Measurements from ENCODE around the gene LPP. TPM values are rescaled to one million over a fixed set of nuclear protein-coding genes. Genes with fewer than 3 reads are reported as not detected.

The LPP gene
- total RNA-seq, 1 donor from 2014 or later, result 222 TPM

GRCh38 chr3:188523291-188523690 lies 369.3 kb downstream of the LPP start:
- Histone ChIP-seq H3K9ac (ENCODE audit: low read length) (no peak overlapping the region), H3K4me2 (ENCODE audit: low read length) (no peak overlapping the region), H3K4me3 (ENCODE audit: insufficient read depth, low read depth, low read length) (no peak overlapping the region), H3K9me3 (ENCODE audit: insufficient read depth, low read depth, low read length) (no peaks in the 10 kb centered on the region), H3K4me1 (ENCODE audit: insufficient read depth, low read length) (peaks cover 11% of the 10 kb centered on the region), H3K79me2 (ENCODE audit: insufficient read depth, low read length) (peaks cover 64% of the 10 kb centered on the region), H2AFZ (ENCODE audit: low read depth, low read length) (no peak overlapping the region), H3K36me3 (ENCODE audit: insufficient read depth, low read length) (peaks cover 7% of the 10 kb centered on the region), H4K20me1 (ENCODE audit: insufficient read depth, low read length) (peaks cover 29% of the 10 kb centered on the region), H3K27me3 (ENCODE audit: insufficient read depth, low read length) (no peaks in the 10 kb centered on the region), H3K27ac (ENCODE audit: low read depth, low read length) (no peak overlapping the region)
- no peak for DNase-seq (ENCODE audit: low read depth)
- no peak for FAIRE-seq
- no peaks in the 10 kb centered on the region for H3K27me3 Mint-ChIP-seq (ENCODE audit: low read depth, unreplicated experiment)
- no peak overlapping the region for H3K4me3 Mint-ChIP-seq (ENCODE audit: unreplicated experiment)
- TF ChIP-seq EZH2 (IDR thresholded peaks at IDR 0.05; ENCODE audit: insufficient read depth, low read length) (no peak), CTCF (IDR thresholded peaks at IDR 0.05; ENCODE audit: insufficient read depth, low read depth, low read length) (no peak)
- H3K36me3 Mint-ChIP-seq (ENCODE audit: low read depth, unreplicated experiment), result peaks cover 35% of the 10 kb centered on the region
- H3K27ac Mint-ChIP-seq (ENCODE audit: unreplicated experiment), result no peak overlapping the region
- no peaks in the 10 kb centered on the region for H3K9me3 Mint-ChIP-seq (ENCODE audit: unreplicated experiment)
- peaks cover 26% of the 10 kb centered on the region for H3K4me1 Mint-ChIP-seq (ENCODE audit: low read depth, unreplicated experiment)

- H3K4me3 ChIP-seq (ENCODE audit: insufficient read depth, low read depth, low read length), result no peak overlapping the region
- H3K4me3 Mint-ChIP-seq (ENCODE audit: unreplicated experiment), result no peak overlapping the region
- H3K9ac ChIP-seq (ENCODE audit: low read length), result no peak overlapping the region
- H3K9me3 Mint-ChIP-seq (ENCODE audit: unreplicated experiment), result no peaks in the 10 kb centered on the region
- no peak overlapping the region for H3K4me2 ChIP-seq (ENCODE audit: low read length)
- peaks cover 14% of the 10 kb centered on the region for H3K4me1 ChIP-seq (ENCODE audit: insufficient read depth, low read length)
- no peak for TF ChIP-seq EZH2 (IDR thresholded peaks at IDR 0.05; ENCODE audit: insufficient read depth, low read length)
- no peak for TF ChIP-seq CTCF (IDR thresholded peaks at IDR 0.05; ENCODE audit: insufficient read depth, low read depth, low read length)
- peaks cover 7% of the 10 kb centered on the region for H3K36me3 ChIP-seq (ENCODE audit: insufficient read depth, low read length)
- H3K36me3 Mint-ChIP-seq (ENCODE audit: low read depth, unreplicated experiment), result peaks cover 35% of the 10 kb centered on the region
- DNase-seq (ENCODE audit: low read depth) (peak; percentile 47), FAIRE-seq (no peak)
- no peak overlapping the region for H3K27ac Mint-ChIP-seq (ENCODE audit: unreplicated experiment)
- H2AFZ ChIP-seq (ENCODE audit: low read depth, low read length), result no peak overlapping the region
- no peaks in the 10 kb centered on the region for H3K9me3 ChIP-seq (ENCODE audit: insufficient read depth, low read depth, low read length)
- H3K27ac ChIP-seq (ENCODE audit: low read depth, low read length), result no peak overlapping the region
- no peaks in the 10 kb centered on the region for H3K27me3 Mint-ChIP-seq (ENCODE audit: low read depth, unreplicated experiment)
- H3K27me3 ChIP-seq (ENCODE audit: insufficient read depth, low read length), result no peaks in the 10 kb centered on the region
- H4K20me1 ChIP-seq (ENCODE audit: insufficient read depth, low read length), result peaks cover 28% of the 10 kb centered on the region
- peaks cover 26% of the 10 kb centered on the region for H3K4me1 Mint-ChIP-seq (ENCODE audit: low read depth, unreplicated experiment)
- peaks cover 65% of the 10 kb centered on the region for H3K79me2 ChIP-seq (ENCODE audit: insufficient read depth, low read length)
These were observed 370.1 kb downstream of the LPP start for GRCh38 chr3:188524052-188524451.

GRCh38 chr3:188526057-188526456 lies 372.1 kb downstream of the LPP start:
- H3K9me3 ChIP-seq (ENCODE audit: insufficient read depth, low read depth, low read length), result no peaks in the 10 kb centered on the region
- H3K27me3 ChIP-seq (ENCODE audit: insufficient read depth, low read length), result no peaks in the 10 kb centered on the region
- no peak overlapping the region for H3K27ac ChIP-seq (ENCODE audit: low read depth, low read length)
- peaks cover 25% of the 10 kb centered on the region for H3K36me3 Mint-ChIP-seq (ENCODE audit: low read depth, unreplicated experiment)
- no peak overlapping the region for H3K9ac ChIP-seq (ENCODE audit: low read length)
- H4K20me1 ChIP-seq (ENCODE audit: insufficient read depth, low read length), result peaks cover 9% of the 10 kb centered on the region
- peaks cover 64% of the 10 kb centered on the region for H3K79me2 ChIP-seq (ENCODE audit: insufficient read depth, low read length)
- no peaks in the 10 kb centered on the region for H3K9me3 Mint-ChIP-seq (ENCODE audit: unreplicated experiment)
- TF ChIP-seq CTCF (IDR thresholded peaks at IDR 0.05; ENCODE audit: insufficient read depth, low read depth, low read length) (no peak), EZH2 (IDR thresholded peaks at IDR 0.05; ENCODE audit: insufficient read depth, low read length) (no peak)
- no peak overlapping the region for H3K4me3 Mint-ChIP-seq (ENCODE audit: unreplicated experiment)
- H3K4me1 Mint-ChIP-seq (ENCODE audit: low read depth, unreplicated experiment), result peaks cover 37% of the 10 kb centered on the region
- DNase-seq (ENCODE audit: low read depth), result no peak
- H3K27ac Mint-ChIP-seq (ENCODE audit: unreplicated experiment), result no peak overlapping the region
- H3K4me3 ChIP-seq (ENCODE audit: insufficient read depth, low read depth, low read length), result no peak overlapping the region
- peaks cover 15% of the 10 kb centered on the region for H3K4me1 ChIP-seq (ENCODE audit: insufficient read depth, low read length)
- peaks cover 7% of the 10 kb centered on the region for H3K36me3 ChIP-seq (ENCODE audit: insufficient read depth, low read length)
- H3K27me3 Mint-ChIP-seq (ENCODE audit: low read depth, unreplicated experiment), result no peaks in the 10 kb centered on the region
- no peak overlapping the region for H3K4me2 ChIP-seq (ENCODE audit: low read length)
- no peak overlapping the region for H2AFZ ChIP-seq (ENCODE audit: low read depth, low read length)
- no peak for FAIRE-seq
